UCSD-AML1 (cell line): ENCODE results near the gene SERPINA4.

Experiments
- DNase-seq: peaks from one replicate; lab custom pipeline; 2025; ENCODE audit not compliant: unreplicated experiment; lab: John Stamatoyannopoulos, UW

Gene SERPINA4

GRCh38 chr14:94560751-94561655 lies at the start of gene SERPINA4:
TSS of gene SERPINA4 (plus strand) at chr14:94561442. CDS start at chr14:94563483, 2,041 bp downstream.
- DNase-seq = no peak

- no peak for DNase-seq
These were observed 46.9 kb upstream of the SERPINA4 start for GRCh38 chr14:94514351-94514750.

GRCh38 chr14:94515426-94515825 lies 45.8 kb upstream of the SERPINA4 start:
- DNase-seq = no peak

- no peak for DNase-seq
These were observed 45.4 kb upstream of the SERPINA4 start for GRCh38 chr14:94515856-94516255.

- no peak for DNase-seq
These were observed 44.0 kb upstream of the SERPINA4 start for GRCh38 chr14:94517248-94517640.

GRCh38 chr14:94517641-94518257 lies 43.5 kb upstream of the SERPINA4 start:
- no peak for DNase-seq

GRCh38 chr14:94521375-94522114 lies 39.7 kb upstream of the SERPINA4 start:
- DNase-seq = no peak

- DNase-seq = no peak
These were observed 39.0 kb upstream of the SERPINA4 start for GRCh38 chr14:94522115-94522724.

GRCh38 chr14:94523265-94523664 lies 38.0 kb upstream of the SERPINA4 start:
- DNase-seq = no peak

- no peak for DNase-seq
These were observed 37.1 kb upstream of the SERPINA4 start for GRCh38 chr14:94524093-94524492.

- no peak for DNase-seq
These were observed 30.1 kb upstream of the SERPINA4 start for GRCh38 chr14:94531187-94531586.

- no peak for DNase-seq
These were observed 28.8 kb upstream of the SERPINA4 start for GRCh38 chr14:94532447-94532846.

GRCh38 chr14:94535506-94535905 lies 25.7 kb upstream of the SERPINA4 start:
- DNase-seq = no peak

- no peak for DNase-seq
These were observed 24.4 kb upstream of the SERPINA4 start for GRCh38 chr14:94536836-94537235.

GRCh38 chr14:94538070-94538740 lies 23.0 kb upstream of the SERPINA4 start:
- no peak for DNase-seq

- DNase-seq = no peak
These were observed 22.1 kb upstream of the SERPINA4 start for GRCh38 chr14:94539181-94539580.

- DNase-seq = no peak
These were observed 21.0 kb upstream of the SERPINA4 start for GRCh38 chr14:94540031-94540794.

- DNase-seq = no peak
These were observed 19.8 kb upstream of the SERPINA4 start for GRCh38 chr14:94541234-94541975.

GRCh38 chr14:94542111-94542810 lies 19.0 kb upstream of the SERPINA4 start:
- DNase-seq = no peak
